GM18526 (cell line): ENCODE data around the gene TM9SF3.

Experiments
- POLR2A ChIP-seq: IDR thresholded peaks from 3 replicates; pipeline ENCODE4 v1.6.1; 2011; ENCODE audit not compliant: insufficient read length; ENCODE audit errors: extremely low read depth

Gene TM9SF3

GRCh38 chr10:96541921-96542320 is 44.9 kb downstream of the TM9SF3 start:
- TF ChIP-seq POLR2A: no peak

- no peak for TF ChIP-seq POLR2A
Observed at GRCh38 chr10:96540240-96540639, 46.6 kb downstream of the TM9SF3 start.

DNA sequence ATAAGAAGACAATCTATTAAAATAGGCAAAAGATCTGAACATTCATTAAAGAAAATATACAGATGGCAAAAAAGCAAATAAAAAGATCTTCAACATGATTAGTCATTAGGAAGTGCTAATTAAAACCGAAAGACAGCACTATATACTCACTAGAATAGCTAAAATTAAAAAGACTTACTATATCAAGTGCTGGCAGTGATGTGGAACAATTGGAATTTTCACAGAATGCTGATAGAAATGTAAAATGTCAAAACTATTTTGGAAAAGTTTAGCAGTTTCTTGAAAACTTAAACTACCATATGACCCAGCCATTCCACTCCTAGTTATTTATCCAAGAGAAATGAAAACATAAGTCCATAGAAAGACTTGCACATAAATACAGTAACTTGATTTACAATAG is 48.1 kb downstream of the TM9SF3 start:
- no peak for TF ChIP-seq POLR2A

- no peak for TF ChIP-seq POLR2A
Observed at GRCh38 chr10:96536129-96536528, 50.7 kb downstream of the TM9SF3 start.

DNA sequence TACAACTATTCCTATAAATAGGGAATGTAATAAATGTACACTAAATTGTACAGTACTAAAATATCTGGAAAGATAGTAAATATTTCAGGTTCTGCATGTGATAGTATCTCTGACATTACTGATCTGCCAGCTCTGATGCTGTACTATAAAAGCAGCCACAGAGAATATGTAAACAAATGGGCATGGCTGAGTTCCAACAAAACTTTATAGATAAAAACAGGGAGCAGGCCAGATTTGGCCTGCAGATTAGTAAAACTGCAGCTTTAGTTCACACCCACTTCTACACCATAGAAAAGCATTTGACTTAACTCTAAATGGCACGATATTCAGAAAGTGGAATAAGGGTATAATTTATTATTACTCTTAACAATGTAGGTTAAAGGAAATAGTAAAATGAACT is 54.3 kb downstream of the TM9SF3 start:
- no peak for TF ChIP-seq POLR2A

- TF ChIP-seq POLR2A: no peak
Observed at GRCh38 chr10:96529634-96530279, 57.1 kb downstream of the TM9SF3 start.

DNA sequence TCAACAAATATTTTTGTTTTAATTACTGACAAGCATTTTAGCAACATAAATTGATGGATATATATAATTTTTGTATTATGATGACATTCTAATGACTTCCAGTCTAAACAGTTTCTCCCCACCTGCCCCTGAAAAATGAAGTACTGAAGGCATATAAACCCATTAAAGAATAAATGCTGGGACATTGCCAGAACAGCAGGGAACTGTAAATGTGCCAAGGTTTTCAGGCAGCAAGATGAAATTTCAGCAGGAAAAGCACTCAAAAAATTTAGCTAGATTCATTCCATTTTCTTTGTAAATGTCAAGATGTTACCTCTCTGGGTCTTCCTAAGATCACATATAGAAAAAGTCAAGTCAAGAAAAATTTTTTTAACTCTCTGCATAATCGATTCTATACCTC is 62.1 kb downstream of the TM9SF3 start:
- no peak for TF ChIP-seq POLR2A

- no peak for TF ChIP-seq POLR2A
Observed at GRCh38 chr10:96517284-96517683, 69.5 kb downstream of the TM9SF3 start.

- no peak for TF ChIP-seq POLR2A
Observed at GRCh38 chr10:96516337-96516736, 70.5 kb downstream of the TM9SF3 start.

DNA sequence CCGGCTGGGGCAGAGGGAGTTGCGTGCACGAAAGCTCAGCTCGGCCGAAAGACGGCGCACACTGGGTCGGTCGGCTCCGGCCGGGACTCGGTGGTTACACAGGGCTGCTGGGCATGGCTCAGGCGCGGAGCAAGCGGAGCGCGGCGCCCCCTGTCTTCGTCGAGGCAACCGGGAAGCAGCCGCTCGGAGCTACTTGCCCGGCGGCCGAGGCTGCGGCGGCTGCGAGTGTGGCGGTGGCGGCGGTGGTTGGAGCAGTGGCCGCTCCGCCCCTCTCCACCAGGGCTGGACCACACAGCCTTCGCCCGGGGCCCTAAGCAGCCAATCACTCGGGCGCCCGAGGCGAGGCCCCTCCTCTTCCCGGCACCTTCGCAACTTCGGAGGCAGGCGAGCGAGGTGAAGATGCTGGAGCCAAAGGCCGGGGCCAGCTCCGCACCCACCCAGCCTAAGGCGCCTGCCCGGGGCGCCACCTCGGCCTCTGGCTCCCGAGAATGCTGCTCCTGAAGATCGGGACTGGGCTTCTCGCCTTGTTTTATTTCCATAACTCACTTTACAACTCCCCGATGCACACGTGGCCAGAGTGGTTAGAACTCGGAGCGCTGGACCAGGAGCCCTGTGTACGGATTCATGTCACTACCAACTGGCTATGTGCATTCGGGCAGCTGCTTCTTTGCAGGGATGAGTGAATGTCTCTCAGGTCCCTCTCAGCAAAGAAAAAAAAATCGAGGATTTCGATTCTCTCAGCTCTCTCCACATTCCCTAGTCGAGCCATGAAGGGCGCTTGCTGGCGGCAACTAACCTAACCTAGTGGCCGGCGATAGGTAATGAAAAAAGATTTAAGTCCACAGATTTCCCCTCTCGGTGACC is 72.9 kb downstream of the TM9SF3 start, which contains the start of gene TLL2:
TSS of gene TLL2 (minus strand) at position 229 of the 864 bp plus-strand sequence. CDS start 241 bp downstream, outside the sequence.
- TF ChIP-seq POLR2A: no peak

- no peak for TF ChIP-seq POLR2A
Observed at GRCh38 chr10:96513305-96513697, 73.5 kb downstream of the TM9SF3 start.

DNA sequence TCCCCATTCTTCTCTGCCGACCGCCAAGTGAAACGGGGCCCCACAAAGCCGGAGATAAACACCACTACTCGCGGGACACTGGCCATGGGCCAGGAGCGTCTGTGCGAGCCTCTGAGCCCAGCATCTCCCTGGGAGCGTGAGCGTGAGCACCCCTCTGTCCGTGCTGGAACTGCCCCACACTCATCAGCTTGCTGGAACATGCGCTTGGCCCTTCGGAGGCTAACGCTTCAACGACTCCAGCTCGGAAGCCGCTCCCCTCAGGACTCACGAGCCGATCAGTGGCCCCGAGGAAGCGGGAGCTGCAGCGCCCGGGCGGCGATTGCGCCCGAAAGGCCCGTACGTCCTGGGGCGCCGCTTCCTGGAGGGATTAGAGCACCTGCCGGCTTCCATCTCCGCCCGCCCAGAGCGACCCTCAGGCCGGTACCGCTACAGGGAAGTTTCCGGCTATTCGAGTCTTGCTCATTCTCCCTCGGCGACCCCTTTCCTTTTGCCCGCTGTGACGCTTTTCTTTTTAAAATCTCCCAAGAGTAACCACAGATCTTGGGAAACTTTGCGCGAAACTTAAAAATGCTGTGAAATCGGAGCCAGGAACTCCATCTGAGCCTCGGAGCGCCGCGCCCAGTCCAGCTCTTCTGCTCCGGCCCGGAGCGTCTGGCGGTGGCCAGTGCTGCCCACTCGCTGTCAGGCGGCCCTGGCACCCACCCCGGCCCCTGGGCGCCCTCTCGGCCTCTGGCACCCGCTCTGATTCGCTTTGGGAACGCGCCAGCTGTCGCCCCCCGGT is 74.1 kb downstream of the TM9SF3 start:
- no peak for TF ChIP-seq POLR2A

DNA sequence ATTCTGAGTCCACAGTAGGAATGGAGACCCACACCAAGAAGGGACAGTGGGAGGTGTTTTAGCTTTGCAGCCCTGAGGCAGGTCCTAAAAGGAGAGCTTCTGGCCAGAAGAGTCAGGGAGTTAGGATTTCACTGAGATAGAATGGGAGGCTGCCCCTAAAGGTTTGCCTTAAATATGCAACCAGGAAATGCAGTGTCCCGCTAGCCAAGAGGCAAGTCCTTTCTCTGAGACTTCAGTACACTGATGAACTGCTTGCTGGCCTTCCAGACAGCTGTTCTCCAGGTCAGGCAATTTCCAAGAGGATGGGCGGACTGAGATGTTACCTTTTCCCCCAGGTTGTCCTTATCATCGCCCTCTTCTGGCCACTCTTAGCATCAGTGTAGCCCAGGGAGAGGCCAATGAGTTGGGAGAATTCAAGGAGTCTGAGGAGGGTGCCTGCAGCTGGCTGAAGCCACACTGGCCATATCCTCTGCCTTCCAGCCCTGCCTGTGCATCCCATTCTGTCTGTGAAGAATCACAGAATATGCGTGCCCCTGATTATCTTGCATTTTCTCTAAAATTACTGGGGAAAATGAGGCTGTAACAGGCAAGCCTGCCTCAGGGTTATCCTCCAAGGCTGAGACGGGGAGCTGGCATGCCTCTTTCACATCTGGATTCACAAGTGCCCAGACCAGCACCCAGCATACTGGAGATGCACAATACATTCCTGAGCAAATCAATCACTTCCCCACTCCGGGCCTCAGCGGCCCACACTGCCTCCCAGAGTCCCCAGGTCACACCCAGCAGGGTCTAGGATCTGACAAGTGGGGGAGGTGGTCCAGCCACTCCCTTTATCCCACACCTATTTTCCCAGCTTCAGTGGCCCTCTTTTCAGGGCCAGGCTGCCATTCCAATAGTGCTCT is 75.5 kb downstream of the TM9SF3 start:
- no peak for TF ChIP-seq POLR2A

DNA sequence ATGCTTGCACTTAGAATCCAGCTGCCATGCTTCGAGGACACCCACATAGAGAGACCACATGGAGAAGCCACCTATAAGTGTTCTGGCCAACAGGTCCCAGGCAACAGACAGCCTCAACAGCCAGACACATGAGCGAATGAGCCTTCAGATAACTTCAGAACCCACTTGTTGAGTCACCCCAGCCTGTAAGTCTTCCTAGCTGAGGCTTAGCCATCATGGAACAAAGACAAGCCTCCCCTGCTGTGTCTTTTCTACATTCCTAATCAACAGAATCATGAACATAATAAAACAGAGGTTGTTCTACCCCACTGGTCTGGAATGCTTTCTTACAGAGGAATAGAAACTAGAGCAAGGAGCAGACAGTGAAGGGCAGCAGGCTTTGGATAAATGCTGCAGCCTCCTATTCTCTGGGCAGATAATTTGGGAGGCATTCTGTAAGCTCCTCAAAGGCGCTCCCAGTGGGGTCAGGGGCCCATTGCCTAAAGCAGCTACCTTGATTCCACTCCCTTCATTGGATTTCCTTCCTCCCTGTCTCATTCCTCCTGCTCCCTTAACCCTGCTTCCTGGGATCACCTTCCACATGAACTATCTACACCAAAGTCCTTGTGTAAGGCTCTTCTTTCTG is 77.7 kb downstream of the TM9SF3 start:
- no peak for TF ChIP-seq POLR2A
